SK-N-SH (cell line): ENCODE results near the gene LST1. TPM values are rescaled to one million over a fixed set of nuclear protein-coding genes. Genes with fewer than 3 reads are reported as not detected.

Experiments
- CTCF ChIA-PET: fragments of 300-600, 350-600 bp; formaldehyde crosslinking; extraction: SDS; loops from one replicate; lab custom pipeline; 2021; lab: Yijun Ruan, JAX
- POLR2A ChIA-PET: fragments of 350-600 bp; sonication (Branson Sonifier 250); formaldehyde crosslinking; extraction: SDS; loops from one replicate; lab custom pipeline; 2020; ENCODE audit warnings: antibody characterized with exemption, inconsistent platforms; lab: Yijun Ruan, JAX
- DNase-seq: peaks from one replicate; pipeline ENCODE4 v3.0.0; 2012
- H2AFZ ChIP-seq: fragments of 200-600 bp; sonication (generic); 2 replicates; pipeline ENCODE4 v1.8.1; 2016; ENCODE audit warnings: antibody characterized with exemption, mild to moderate bottlenecking, low read depth
- H3F3A ChIP-seq: fragments of 200-600 bp; sonication (generic); replicated peaks from 2 replicates; pipeline ENCODE3; 2016; ENCODE audit warnings: antibody characterized with exemption, mild to moderate bottlenecking; ENCODE audit not compliant: insufficient read depth
- H3K27ac ChIP-seq, 2 experiments: fragments of 200-500 bp in 1 of 2; fragments of 200-600 bp in 1 of 2; sonication (Bioruptor generic) in 1 of 2; sonication (generic), shearing (Covaris generic) in 1 of 2; 2 replicates each; pipeline versions ENCODE4 v1.5.1 to v1.6.1; 2014 to 2016; ENCODE audit warnings: low read depth in 2 of 2, inconsistent platforms in 1 of 2, low read length in 1 of 2, mild to moderate bottlenecking in 1 of 2, mixed read lengths in 1 of 2
- H3K27me3 ChIP-seq: fragments of 200-600 bp; sonication (generic), shearing (Covaris generic); 2 replicates; pipeline ENCODE4 v1.6.1; 2016; ENCODE audit warnings: mixed run types; ENCODE audit not compliant: insufficient read depth
- H3K36me3 ChIP-seq, 2 experiments: fragments of 200-500 bp in 1 of 2; fragments of 200-600 bp in 1 of 2; sonication (Bioruptor generic) in 1 of 2; sonication (generic) in 1 of 2; replicated peaks in 1 of 2; 2 replicates each; pipeline versions ENCODE3 to v1.5.1; 2014 to 2016; ENCODE audit warnings: low read length in 1 of 2, mild to moderate bottlenecking in 1 of 2; ENCODE audit not compliant: insufficient read depth in 2 of 2, control insufficient read depth in 1 of 2
- H3K4me1 ChIP-seq, 2 experiments: fragments of 200-500 bp in 1 of 2; fragments of 200-600 bp in 1 of 2; sonication (Bioruptor generic) in 1 of 2; sonication (generic), shearing (Covaris generic) in 1 of 2; 2 replicates each; pipeline versions ENCODE4 v1.5.1 to v1.6.1; 2014 to 2016; ENCODE audit warnings: low read depth in 1 of 2, low read length in 1 of 2, mixed run types in 1 of 2; ENCODE audit not compliant: insufficient read depth in 2 of 2, control insufficient read depth in 1 of 2
- H3K4me2 ChIP-seq: fragments of 200-600 bp; sonication (generic), shearing (Covaris generic); 2 replicates; pipeline ENCODE4 v1.6.1; 2017; ENCODE audit warnings: mixed run types
- H3K4me3 ChIP-seq, 2 experiments: fragments of 200-500 bp in 1 of 2; fragments of 200-600 bp in 1 of 2; sonication (Bioruptor generic) in 1 of 2; sonication (generic), shearing (Covaris generic) in 1 of 2; 2 replicates each; pipeline versions ENCODE4 v1.5.1 to v1.8.1; 2014 to 2016; ENCODE audit warnings: low read depth in 2 of 2, inconsistent platforms in 1 of 2, low read length in 1 of 2, mild to moderate bottlenecking in 1 of 2, mixed read lengths in 1 of 2, moderate library complexity in 1 of 2
- H3K79me2 ChIP-seq: fragments of 200-600 bp; sonication (generic); 2 replicates; pipeline ENCODE4 v1.8.1; 2017; ENCODE audit warnings: mild to moderate bottlenecking; ENCODE audit not compliant: insufficient read depth
- H3K9ac ChIP-seq: fragments of 200-600 bp; sonication (generic); 2 replicates; pipeline ENCODE4 v1.6.1; 2017; ENCODE audit warnings: mixed run types
- H3K9me2 ChIP-seq: fragments of 200-600 bp; sonication (generic); 2 replicates; pipeline ENCODE4 v1.6.1; 2017; ENCODE audit warnings: mixed run types
- H3K9me3 ChIP-seq: fragments of 200-600 bp; sonication (generic); 2 replicates; pipeline ENCODE4 v1.6.1; 2017; ENCODE audit warnings: mixed run types, mild to moderate bottlenecking, moderate library complexity
- H4K20me1 ChIP-seq: fragments of 200-600 bp; sonication (generic); 2 replicates; pipeline ENCODE4 v1.6.1; 2017; ENCODE audit warnings: mild to moderate bottlenecking, mixed run types; ENCODE audit not compliant: insufficient read depth
- ELF1 ChIP-seq: IDR thresholded peaks from 2 replicates; pipeline ENCODE4 v1.4.0; 2012
- EP300 ChIP-seq, 2 experiments: IDR thresholded peaks; 2 replicates each; pipeline versions ENCODE4 v1.4.0 to v1.6.1; 2012; ENCODE audit warnings: borderline replicate concordance in 1 of 2, low read depth in 1 of 2, low read length in 1 of 2
- EZH2phosphoT487 ChIP-seq: fragments of 200-600 bp; sonication (generic); IDR thresholded peaks from 2 replicates; pipeline ENCODE4 v1.6.1; 2017; ENCODE audit warnings: low read depth, mixed run types, mild to moderate bottlenecking, antibody characterized with exemption, moderate library complexity, borderline replicate concordance
- FOXJ3 ChIP-seq: sonication (generic); formaldehyde crosslinking; IDR thresholded peaks from 2 replicates; pipeline ENCODE4 v1.5.1; 2020; ENCODE audit warnings: mild to moderate bottlenecking, missing genetic modification reagents
- GATA2 ChIP-seq: sonication (generic); formaldehyde crosslinking; IDR thresholded peaks from 2 replicates; pipeline ENCODE4 v1.5.0; 2020; ENCODE audit warnings: mild to moderate bottlenecking, missing genetic modification reagents
- IRF3 ChIP-seq: fragments of 150-350 bp; IDR thresholded peaks from 2 replicates; pipeline ENCODE4 v1.6.1; 2016; ENCODE audit warnings: mild to moderate bottlenecking, low read depth, low read length
- MEF2A ChIP-seq: IDR thresholded peaks from 2 replicates; pipeline ENCODE4 v1.4.0; 2012; ENCODE audit warnings: low read depth, borderline replicate concordance
- MXI1 ChIP-seq: IDR thresholded peaks from 2 replicates; pipeline ENCODE4 v1.6.1; 2012; ENCODE audit warnings: mild to moderate bottlenecking, low read depth, low read length, improper control_type of control experiment
- NFIC ChIP-seq: IDR thresholded peaks from 2 replicates; pipeline ENCODE4 v1.4.0; 2012; ENCODE audit warnings: borderline replicate concordance
- NRF1 ChIP-seq: IDR thresholded peaks from 2 replicates; pipeline ENCODE4 v1.6.1; 2012; ENCODE audit warnings: low read depth, mild to moderate bottlenecking, low read length
- POLR2AphosphoS5 ChIP-seq: IDR thresholded peaks from 2 replicates; pipeline ENCODE4 v1.6.1; 2012; ENCODE audit warnings: low read depth, low read length
- RAD21 ChIP-seq: IDR thresholded peaks from 2 replicates; pipeline ENCODE4 v1.6.1; 2012; ENCODE audit warnings: mild to moderate bottlenecking, low read length
- RCOR1 ChIP-seq: fragments of 150-350 bp; IDR thresholded peaks from 2 replicates; pipeline ENCODE4 v1.6.1; 2017; ENCODE audit warnings: antibody characterized with exemption, low read length
- RFX5 ChIP-seq: IDR thresholded peaks from 2 replicates; pipeline ENCODE4 v1.6.1; 2012; ENCODE audit warnings: mild to moderate bottlenecking, improper control_type of control experiment, low read length
- SIN3A ChIP-seq: IDR thresholded peaks from 2 replicates; pipeline ENCODE4 v1.6.1; 2012; ENCODE audit warnings: low read depth, mild to moderate bottlenecking, low read length, moderate library complexity, borderline replicate concordance
- TAF1 ChIP-seq: IDR thresholded peaks from 2 replicates; pipeline ENCODE4 v1.6.1; 2012; ENCODE audit warnings: low read depth, mild to moderate bottlenecking, low read length, moderate library complexity, borderline replicate concordance
- TEAD4 ChIP-seq: IDR thresholded peaks from 2 replicates; pipeline ENCODE4 v1.4.0; 2012; ENCODE audit warnings: mild to moderate bottlenecking, borderline replicate concordance; ENCODE audit not compliant: insufficient read depth
- USF1 ChIP-seq: IDR thresholded peaks from 2 replicates; pipeline ENCODE4 v1.4.0; 2012; ENCODE audit warnings: low read depth, borderline replicate concordance
- ZBTB33 ChIP-seq: IDR thresholded peaks from 2 replicates; pipeline ENCODE4 v1.4.0; 2012; ENCODE audit warnings: low read depth, borderline replicate concordance
- WGBS: methylation state at CpG from one replicate; pipeline ENCODE4 v1.1.6; 2017; ENCODE audit warnings: low lambda C conversion rate; 5-methylcytosine and 5-hydroxymethylcytosine counted together
- polyA plus RNA-seq, 3 experiments: library from polyadenylated mRNA; depleted of rRNA; stranded (reverse); fragments of >200 nt; gene quantifications; 2 replicates each; pipeline ENCODE4 v1.2.3, GENCODE V29; 2012

The LST1 gene
- polyA plus RNA-seq, 1 of the 3 experiments (the other 2 are of a cell fraction): not detected

GRCh38 chr6:31592396-31592771 lies 6.3 kb downstream of the LST1 start:
- H3K27ac ChIP-seq: no peak overlapping the region
- peaks cover 3% of the 10 kb centered on the region for H3F3A ChIP-seq
- H2AFZ ChIP-seq: no peak overlapping the region
- 89% methylated on average over 5 of the region's 7 CpGs for WGBS
- ChIA-PET POLR2A (no interaction called here), CTCF (interaction anchor here (2.2 to 13.5 kb wide), 2 partner anchors 11 to 46 kb away, joined by 19 to 301 read pairs; partner anchors contain the start of genes ATP6V1G2, DDX39B, LTB and NFKBIL1)
- H3K9me3 ChIP-seq: no peaks in the 10 kb centered on the region
- H3K4me3 ChIP-seq: no peak overlapping the region
- H3K27me3 ChIP-seq: no peaks in the 10 kb centered on the region
- no peak overlapping the region for H3K9ac ChIP-seq
- DNase-seq: no peak
- H3K9me2 ChIP-seq: no peaks in the 10 kb centered on the region
- no peaks in the 10 kb centered on the region for H3K36me3 ChIP-seq
- no peaks in the 10 kb centered on the region for H3K79me2 ChIP-seq
- TF ChIP-seq TAF1 (no peak), SIN3A (no peak), IRF3 (no peak), MEF2A (no peak), FOXJ3 (CRISPR knock-in tag) (no peak), POLR2AphosphoS5 (no peak), USF1 (no peak), NRF1 (no peak), NFIC (no peak), RCOR1 (no peak), RAD21 (no peak), ZBTB33 (no peak), TEAD4 (no peak), ELF1 (no peak), MXI1 (no peak), RFX5 (no peak), GATA2 (CRISPR knock-in tag) (no peak), EP300 (IDR thresholded peaks at IDR 0.05; ENCODE audit: borderline replicate concordance in 1 of 2, low read depth in 1 of 2, low read length in 1 of 2) (no peak), EZH2phosphoT487 (no peak)
- H3K4me2 ChIP-seq: no peak overlapping the region
- no peaks in the 10 kb centered on the region; a peak in 1 of 4 replicates for H3K4me1 ChIP-seq
- no peaks in the 10 kb centered on the region for H4K20me1 ChIP-seq
